Large intestine (tissue), 3 donors: ENCODE data around the gene GLB1L2. TPM values are rescaled to one million over a fixed set of nuclear protein-coding genes. Genes with fewer than 3 reads are reported as not detected.
A peak's percentile ranks its signal among the peaks of the same experiment; 100 is the strongest.

ENCODE experiments used
- DNase-seq, 2 donors: peaks; one replicate each; pipeline versions ENCODE4 v3.0.0 to v3.0.0-alpha.2; 2013
- H3K27ac ChIP-seq: one replicate; pipeline ENCODE4 v1.5.1; 2013; ENCODE audit warnings: low read length
- H3K27me3 ChIP-seq: 2 replicates; pipeline ENCODE4 v1.6.1; 2013; ENCODE audit warnings: low read length; ENCODE audit not compliant: control insufficient read depth, insufficient read depth
- H3K36me3 ChIP-seq: 2 replicates; pipeline ENCODE4 v1.6.1; 2013; ENCODE audit warnings: low read length; ENCODE audit not compliant: control insufficient read depth, insufficient read depth
- H3K4me1 ChIP-seq: one replicate; pipeline ENCODE4 v1.6.1; 2013; ENCODE audit warnings: low read length; ENCODE audit not compliant: control insufficient read depth, insufficient read depth
- H3K4me3 ChIP-seq: one replicate; pipeline ENCODE4 v1.5.1; 2013; ENCODE audit warnings: low read length
- H3K9me3 ChIP-seq: one replicate; pipeline ENCODE4 v1.6.1; 2013; ENCODE audit warnings: mild to moderate bottlenecking, low read depth, low read length, moderate library complexity; ENCODE audit not compliant: control insufficient read depth
- WGBS: methylation state at CpG from one replicate; pipeline ENCODE4 v1.1.5; 2013; ENCODE audit warnings: low lambda C conversion rate; ENCODE audit not compliant: insufficient coverage; 5-methylcytosine and 5-hydroxymethylcytosine counted together
- polyA plus RNA-seq: library from polyadenylated mRNA; unstranded; fragments of 120-200 nt; gene quantifications from one replicate; pipeline ENCODE4 v1.2.1, GENCODE V29; 2013

The GLB1L2 gene
- polyA plus RNA-seq, 1 donor = 6.7 TPM

GRCh38 chr11:134358856-134359490, 27.2 kb downstream of the GLB1L2 start:
- no peaks in the 10 kb centered on the region for H3K4me1 ChIP-seq
- no peaks in the 10 kb centered on the region for H3K27me3 ChIP-seq
- H3K9me3 ChIP-seq = no peaks in the 10 kb centered on the region
- H3K4me3 ChIP-seq = no peak overlapping the region
- no CpG with 5 or more reads among the region's 18 CpGs for whole genome bisulfite sequencing
- no peak for DNase-seq
- H3K36me3 ChIP-seq = no peaks in the 10 kb centered on the region
- H3K27ac ChIP-seq = no peak overlapping the region

- no peaks in the 10 kb centered on the region for H3K27me3 ChIP-seq
- no peaks in the 10 kb centered on the region for H3K4me1 ChIP-seq
- H3K27ac ChIP-seq = no peak overlapping the region
- WGBS = 93% methylated on average over 3 of the region's 10 CpGs
- no peak overlapping the region for H3K4me3 ChIP-seq
- H3K9me3 ChIP-seq = no peaks in the 10 kb centered on the region
- no peaks in the 10 kb centered on the region for H3K36me3 ChIP-seq
- DNase-seq = no peak
These were observed 27.9 kb downstream of the GLB1L2 start for GRCh38 chr11:134359646-134360045.

- 72% methylated on average over 4 of the region's 30 CpGs for WGBS
- peak; percentile 68 to 76 for DNase-seq
- H3K27ac ChIP-seq = no peak overlapping the region
- no peaks in the 10 kb centered on the region for H3K4me1 ChIP-seq
- no peaks in the 10 kb centered on the region for H3K9me3 ChIP-seq
- H3K27me3 ChIP-seq = no peaks in the 10 kb centered on the region
- no peak overlapping the region for H3K4me3 ChIP-seq
- H3K36me3 ChIP-seq = no peaks in the 10 kb centered on the region
These were observed 28.5 kb downstream of the GLB1L2 start for GRCh38 chr11:134360050-134360835.

GRCh38 chr11:134361661-134362060, 29.9 kb downstream of the GLB1L2 start:
- WGBS = 90% methylated on average over 2 of the region's 26 CpGs

GRCh38 chr11:134362192-134362901, 30.6 kb downstream of the GLB1L2 start:
- no peaks in the 10 kb centered on the region for H3K4me1 ChIP-seq
- no peak overlapping the region for H3K4me3 ChIP-seq
- no peak overlapping the region for H3K27ac ChIP-seq
- WGBS = 88% methylated on average over 3 of the region's 32 CpGs
- no peak for DNase-seq
- no peaks in the 10 kb centered on the region for H3K36me3 ChIP-seq
- no peaks in the 10 kb centered on the region for H3K27me3 ChIP-seq
- H3K9me3 ChIP-seq = no peaks in the 10 kb centered on the region

More at GRCh38 chr11:134361661-134362060, 29.9 kb downstream of the GLB1L2 start:
- Histone ChIP-seq H3K4me1 (no peaks in the 10 kb centered on the region), H3K9me3 (no peaks in the 10 kb centered on the region), H3K27me3 (no peaks in the 10 kb centered on the region), H3K4me3 (no peak overlapping the region), H3K36me3 (no peaks in the 10 kb centered on the region), H3K27ac (no peak overlapping the region)
- no peak for DNase-seq

- 83% methylated on average over 1 of the region's 9 CpGs for WGBS
- DNase-seq = no peak
- no peaks in the 10 kb centered on the region for H3K27me3 ChIP-seq
- H3K36me3 ChIP-seq = no peaks in the 10 kb centered on the region
- H3K4me3 ChIP-seq = no peak overlapping the region
- H3K27ac ChIP-seq = no peak overlapping the region
- no peaks in the 10 kb centered on the region for H3K9me3 ChIP-seq
- H3K4me1 ChIP-seq = no peaks in the 10 kb centered on the region
These were observed 31.4 kb downstream of the GLB1L2 start for GRCh38 chr11:134363161-134363560.

GRCh38 chr11:134363592-134363991, 31.8 kb downstream of the GLB1L2 start:
- 78% methylated on average over 2 of the region's 7 CpGs for WGBS
- no peak for DNase-seq
- Histone ChIP-seq H3K36me3 (no peaks in the 10 kb centered on the region), H3K9me3 (no peaks in the 10 kb centered on the region), H3K27me3 (no peaks in the 10 kb centered on the region), H3K27ac (no peak overlapping the region), H3K4me3 (no peak overlapping the region), H3K4me1 (no peaks in the 10 kb centered on the region)

GRCh38 chr11:134364261-134364660, 32.5 kb downstream of the GLB1L2 start:
- no peak overlapping the region for H3K4me3 ChIP-seq
- H3K9me3 ChIP-seq = no peaks in the 10 kb centered on the region
- WGBS = no CpG with 5 or more reads among the region's 9 CpGs
- no peak for DNase-seq
- H3K27ac ChIP-seq = no peak overlapping the region
- H3K36me3 ChIP-seq = no peaks in the 10 kb centered on the region
- no peaks in the 10 kb centered on the region for H3K4me1 ChIP-seq
- H3K27me3 ChIP-seq = no peaks in the 10 kb centered on the region

GRCh38 chr11:134365011-134365925, 33.5 kb downstream of the GLB1L2 start:
- Histone ChIP-seq H3K27ac (no peak overlapping the region), H3K36me3 (no peaks in the 10 kb centered on the region), H3K4me3 (no peak overlapping the region), H3K27me3 (no peaks in the 10 kb centered on the region), H3K4me1 (no peaks in the 10 kb centered on the region), H3K9me3 (no peaks in the 10 kb centered on the region)
- DNase-seq = no peak
- WGBS = no CpG with 5 or more reads among the region's 22 CpGs

GRCh38 chr11:134366254-134366653, 34.5 kb downstream of the GLB1L2 start:
- Histone ChIP-seq H3K9me3 (no peaks in the 10 kb centered on the region), H3K4me1 (no peaks in the 10 kb centered on the region), H3K4me3 (no peak overlapping the region), H3K27me3 (no peaks in the 10 kb centered on the region), H3K36me3 (no peaks in the 10 kb centered on the region), H3K27ac (no peak overlapping the region)
- WGBS = no CpG with 5 or more reads among the region's 7 CpGs
- DNase-seq = no peak
